ENCODE data around the gene PTPRT. TPM values are rescaled to one million over a fixed set of nuclear protein-coding genes. Genes with fewer than 3 reads are reported as not detected.
"Not testable (repeated sequence)": the region's sequence is repeated elsewhere in the genome, so short reads cannot be mapped to it uniquely, and the experiment has no call there.

PTPRT gene
- total RNA-seq, 1 experiment from 2014 or later: 0.13 TPM

DNA sequence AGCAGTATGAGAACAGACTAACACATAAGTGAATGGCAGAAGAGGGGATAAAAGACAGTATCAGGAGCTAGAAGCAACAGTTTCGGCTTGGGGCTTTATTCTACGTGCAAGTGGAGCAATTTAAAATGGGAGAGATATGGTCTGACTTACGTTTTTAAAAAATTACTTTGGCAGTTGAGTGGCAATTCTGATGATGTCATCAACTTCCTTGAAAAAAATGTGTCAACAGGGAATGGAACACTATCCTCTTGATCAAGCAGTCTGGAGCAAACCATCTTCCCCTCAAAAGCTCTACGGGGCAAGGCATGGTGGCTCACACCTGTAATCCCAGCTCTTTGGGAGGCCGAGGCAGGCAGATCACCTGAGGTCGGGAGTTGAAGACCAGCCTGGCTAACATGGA, 24.1 kb downstream of the PTPRT start:
- H3K14ac ChIP-seq (ENCODE audit: insufficient read depth, low read length): no peak overlapping the region
- H3K27ac ChIP-seq (ENCODE audit: insufficient read length, low read depth, low read length): no peak overlapping the region
- no peak overlapping the region for H2AFZ ChIP-seq (ENCODE audit: low read length)
- H3K27me3 ChIP-seq (ENCODE audit: insufficient read depth, low read length): no peaks in the 10 kb centered on the region
- no peak for DNase-seq
- Mint-ChIP-seq H3K36me3 (ENCODE audit: insufficient read depth in 1 of 3, low read depth in 3 of 3) (no peaks in the 10 kb centered on the region), H3K4me1 (no peaks in the 10 kb centered on the region), H3K9me3 (no peaks in the 10 kb centered on the region), H3K27me3 (ENCODE audit: low read depth) (peaks cover 13% of the 10 kb centered on the region), H3K4me3 (no peak overlapping the region), H3K27ac (no peak overlapping the region)
- H3K23me2 ChIP-seq (ENCODE audit: insufficient read length, low read depth, low read length, poor library complexity, severe bottlenecking): no peaks in the 10 kb centered on the region
- H2BK15ac ChIP-seq (ENCODE audit: low read depth, low read length): no peak overlapping the region
- H2BK20ac ChIP-seq (ENCODE audit: low read depth, low read length, poor library complexity, severe bottlenecking): no peak overlapping the region
- H3K9me3 ChIP-seq (ENCODE audit: control insufficient read depth, low read depth, low read length): no peaks in the 10 kb centered on the region
- H3K4ac ChIP-seq (ENCODE audit: low read depth, low read length): no peak overlapping the region
- no peak overlapping the region for H3K4me2 ChIP-seq (ENCODE audit: insufficient read depth, insufficient read length, low read length)
- no peak overlapping the region for H4K5ac ChIP-seq (ENCODE audit: insufficient read length, low read depth, low read length)
- no peak overlapping the region for H3K9ac ChIP-seq (ENCODE audit: extremely low read depth, insufficient read length, low read length)
- no peak overlapping the region for H3T11ph ChIP-seq (ENCODE audit: low read length)
- no peak overlapping the region for H2BK5ac ChIP-seq (ENCODE audit: insufficient read length, low read length)
- H4K91ac ChIP-seq (ENCODE audit: insufficient read length, low read depth, low read length): no peak overlapping the region
- no peak overlapping the region for H2AK5ac ChIP-seq (ENCODE audit: insufficient read length, low read length)
- no peak overlapping the region for H2BK120ac ChIP-seq (ENCODE audit: low read depth, low read length, poor library complexity, severe bottlenecking)
- no peak overlapping the region for H3K18ac ChIP-seq (ENCODE audit: insufficient read length, low read depth, low read length)
- no CpG with 5 or more reads among the region's 6 CpGs for WGBS (ENCODE audit: extremely low coverage, insufficient read length, low lambda C conversion rate)
- H4K20me1 ChIP-seq (ENCODE audit: control insufficient read depth, insufficient read depth, insufficient read length): no peaks in the 10 kb centered on the region
- TF ChIP-seq, protein P1, sequence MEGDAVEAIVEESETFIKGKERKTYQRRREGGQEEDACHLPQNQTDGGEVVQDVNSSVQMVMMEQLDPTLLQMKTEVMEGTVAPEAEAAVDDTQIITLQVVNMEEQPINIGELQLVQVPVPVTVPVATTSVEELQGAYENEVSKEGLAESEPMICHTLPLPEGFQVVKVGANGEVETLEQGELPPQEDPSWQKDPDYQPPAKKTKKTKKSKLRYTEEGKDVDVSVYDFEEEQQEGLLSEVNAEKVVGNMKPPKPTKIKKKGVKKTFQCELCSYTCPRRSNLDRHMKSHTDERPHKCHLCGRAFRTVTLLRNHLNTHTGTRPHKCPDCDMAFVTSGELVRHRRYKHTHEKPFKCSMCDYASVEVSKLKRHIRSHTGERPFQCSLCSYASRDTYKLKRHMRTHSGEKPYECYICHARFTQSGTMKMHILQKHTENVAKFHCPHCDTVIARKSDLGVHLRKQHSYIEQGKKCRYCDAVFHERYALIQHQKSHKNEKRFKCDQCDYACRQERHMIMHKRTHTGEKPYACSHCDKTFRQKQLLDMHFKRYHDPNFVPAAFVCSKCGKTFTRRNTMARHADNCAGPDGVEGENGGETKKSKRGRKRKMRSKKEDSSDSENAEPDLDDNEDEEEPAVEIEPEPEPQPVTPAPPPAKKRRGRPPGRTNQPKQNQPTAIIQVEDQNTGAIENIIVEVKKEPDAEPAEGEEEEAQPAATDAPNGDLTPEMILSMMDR (conservative IDR thresholded peaks at IDR 0.05): no peak
- no peaks in the 10 kb centered on the region for H3K79me1 ChIP-seq (ENCODE audit: insufficient read depth, low read depth, low read length, poor library complexity, severe bottlenecking)
- no peak overlapping the region for H2BK12ac ChIP-seq (ENCODE audit: insufficient read length, low read depth, low read length)
- H3K23ac ChIP-seq (ENCODE audit: insufficient read length, low read depth, low read length): no peak overlapping the region
- H3K4me1 ChIP-seq (ENCODE audit: insufficient read depth, low read length): no peaks in the 10 kb centered on the region
- no peaks in the 10 kb centered on the region for H3K79me2 ChIP-seq (ENCODE audit: insufficient read depth, low read length)
- no peak overlapping the region for H3K56ac ChIP-seq (ENCODE audit: insufficient read length, low read depth, low read length)
- no peak overlapping the region for H4K8ac ChIP-seq (replicated peaks; ENCODE audit: insufficient read length, low read depth, low read length)

DNA sequence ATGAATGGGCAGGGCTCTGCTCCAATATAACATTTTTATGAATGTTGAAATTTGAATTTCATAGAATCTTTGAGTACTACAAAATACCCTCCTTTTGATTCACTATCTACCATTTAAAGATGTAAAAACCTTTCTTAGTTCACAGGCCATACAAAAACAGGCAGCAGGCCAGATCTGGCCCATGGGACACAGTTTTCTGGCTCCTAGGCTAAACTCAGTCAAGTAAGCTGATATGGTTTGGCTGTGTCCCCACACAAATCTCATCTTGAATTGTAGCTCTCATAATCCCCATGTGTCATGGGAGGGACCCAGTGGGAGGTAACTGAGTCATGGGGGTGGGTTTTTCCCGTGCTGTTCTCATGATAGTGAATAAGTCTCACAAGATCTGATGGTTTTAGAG, 25.0 kb downstream of the PTPRT start:
- not testable (repeated sequence) for H3K4me1 Mint-ChIP-seq; H3K9me3 Mint-ChIP-seq; H4K5ac ChIP-seq (ENCODE audit: insufficient read length, low read depth, low read length); H3K9ac ChIP-seq (ENCODE audit: extremely low read depth, insufficient read length, low read length); H2BK20ac ChIP-seq (ENCODE audit: low read depth, low read length, poor library complexity, severe bottlenecking); H2BK120ac ChIP-seq (ENCODE audit: low read depth, low read length, poor library complexity, severe bottlenecking); H3K4me3 Mint-ChIP-seq; H3K27ac Mint-ChIP-seq; H3K4me2 ChIP-seq (ENCODE audit: insufficient read depth, insufficient read length, low read length); H3K23me2 ChIP-seq (ENCODE audit: insufficient read length, low read depth, low read length, poor library complexity, severe bottlenecking); H2BK12ac ChIP-seq (ENCODE audit: insufficient read length, low read depth, low read length); H2AFZ ChIP-seq (ENCODE audit: low read length); DNase-seq; H3K4me1 ChIP-seq (ENCODE audit: insufficient read depth, low read length); H4K8ac ChIP-seq (replicated peaks; ENCODE audit: insufficient read length, low read depth, low read length); H3K79me1 ChIP-seq (ENCODE audit: insufficient read depth, low read depth, low read length, poor library complexity, severe bottlenecking); H3T11ph ChIP-seq (ENCODE audit: low read length); H3K27ac ChIP-seq (ENCODE audit: insufficient read length, low read depth, low read length); H3K36me3 Mint-ChIP-seq (ENCODE audit: insufficient read depth in 1 of 3, low read depth in 3 of 3); H4K20me1 ChIP-seq (ENCODE audit: control insufficient read depth, insufficient read depth, insufficient read length); H3K23ac ChIP-seq (ENCODE audit: insufficient read length, low read depth, low read length); H3K4ac ChIP-seq (ENCODE audit: low read depth, low read length); H3K14ac ChIP-seq (ENCODE audit: insufficient read depth, low read length); H2BK15ac ChIP-seq (ENCODE audit: low read depth, low read length); H3K9me3 ChIP-seq (ENCODE audit: control insufficient read depth, low read depth, low read length); H3K56ac ChIP-seq (ENCODE audit: insufficient read length, low read depth, low read length); H3K79me2 ChIP-seq (ENCODE audit: insufficient read depth, low read length); H2BK5ac ChIP-seq (ENCODE audit: insufficient read length, low read length); H2AK5ac ChIP-seq (ENCODE audit: insufficient read length, low read length); H4K91ac ChIP-seq (ENCODE audit: insufficient read length, low read depth, low read length); H3K27me3 ChIP-seq (ENCODE audit: insufficient read depth, low read length); H3K18ac ChIP-seq (ENCODE audit: insufficient read length, low read depth, low read length)
- peaks cover 13% of the 10 kb centered on the region for H3K27me3 Mint-ChIP-seq (ENCODE audit: low read depth)
- no CpG with 5 or more reads among the region's 1 CpG for WGBS (ENCODE audit: extremely low coverage, insufficient read length, low lambda C conversion rate)
